Endothelial cell of umbilical vein (primary cell): ENCODE measurements around the gene PPIL6. TPM values are rescaled to one million over a fixed set of nuclear protein-coding genes. Genes with fewer than 3 reads are reported as not detected.

Experiments used
- BruUV-seq: library from RNA; stranded (reverse); fragments of 400-500 nt; replicated peaks from 2 replicates; lab custom pipeline; 2021; lab: Mats Ljungman, UMichigan
- CTCF ChIA-PET: fragments of 300-600, 350-600 bp; sonication (Branson Sonifier 250); formaldehyde crosslinking; loops from one replicate; lab custom pipeline; 2021; ENCODE audit warnings: antibody characterized with exemption, inconsistent platforms; lab: Charles Lee
- POLR2A ChIA-PET: fragments of 300-600, 350-600 bp; sonication (Branson Sonifier 250); formaldehyde crosslinking; loops from one replicate; lab custom pipeline; 2021; ENCODE audit warnings: antibody characterized with exemption, inconsistent platforms; lab: Charles Lee
- DNase-seq: peaks from one replicate; pipeline ENCODE4 v3.0.0-alpha.2; 2011; ENCODE audit warnings: low read depth, low spot score
- FAIRE-seq: peaks from 2 replicates; lab custom pipeline; 2011; peaks lifted over from hg19 to GRCh38; lab: Jason Lieb, UNC
- H2AFZ ChIP-seq: 2 replicates; pipeline ENCODE4 v1.6.0; 2012; ENCODE audit warnings: low read depth, low read length, control low read depth, inconsistent platforms
- H3K27ac ChIP-seq: 2 replicates; pipeline ENCODE4 v1.5.1; 2011; ENCODE audit warnings: low read depth, mild to moderate bottlenecking, control low read depth, low read length, moderate library complexity; ENCODE audit not compliant: insufficient read depth
- H3K27me3 ChIP-seq, 2 experiments: 2 replicates each; pipeline versions ENCODE4 v1.6.0 to v1.6.1; 2011; ENCODE audit warnings: low read length in 2 of 2, mixed read lengths in 1 of 2; ENCODE audit not compliant: control insufficient read depth in 2 of 2, insufficient read depth in 2 of 2
- H3K36me3 ChIP-seq, 2 experiments: 2 replicates in 1 of 2; 3 replicates in 1 of 2; pipeline ENCODE4 v1.5.1; 2011; ENCODE audit warnings: low read length in 2 of 2, mild to moderate bottlenecking in 1 of 2, moderate library complexity in 1 of 2; ENCODE audit not compliant: control insufficient read depth in 2 of 2, insufficient read depth in 2 of 2; ENCODE audit errors: extremely low read depth in 1 of 2
- H3K4me1 ChIP-seq: 3 replicates; pipeline ENCODE4 v1.5.1; 2011; ENCODE audit warnings: mild to moderate bottlenecking, low read length; ENCODE audit not compliant: control insufficient read depth, insufficient read depth; ENCODE audit errors: extremely low read depth
- H3K4me2 ChIP-seq: 2 replicates; pipeline ENCODE4 v1.6.1; 2011; ENCODE audit warnings: low read length, control low read depth, mixed read lengths; ENCODE audit not compliant: insufficient read depth
- H3K4me3 ChIP-seq, 3 experiments: fragments of 200-600 bp in 1 of 3; sonication (generic), shearing (Covaris generic) in 1 of 3; replicated peaks in 1 of 3; 2 replicates each; pipeline ENCODE4 v1.5.1; 2011 to 2016; ENCODE audit warnings: control low read depth in 3 of 3, low read length in 3 of 3, mild to moderate bottlenecking in 2 of 3, inconsistent platforms in 1 of 3, low read depth in 1 of 3, moderate library complexity in 1 of 3; ENCODE audit not compliant: insufficient read depth in 1 of 3
- H3K79me2 ChIP-seq: 2 replicates; pipeline ENCODE4 v1.6.0; 2012; ENCODE audit warnings: low read length, inconsistent platforms; ENCODE audit not compliant: control insufficient read depth, insufficient read depth
- H3K9ac ChIP-seq: replicated peaks from 2 replicates; pipeline ENCODE3; 2011; ENCODE audit warnings: low read length, control low read depth; ENCODE audit not compliant: insufficient read depth; ENCODE audit errors: extremely low read depth
- H3K9me1 ChIP-seq: replicated peaks from 3 replicates; pipeline ENCODE4 v1.6.0; 2011; ENCODE audit warnings: mild to moderate bottlenecking, low read length; ENCODE audit not compliant: control insufficient read depth, insufficient read depth; ENCODE audit errors: extremely low read depth
- H3K9me3 ChIP-seq: replicated peaks from 2 replicates; pipeline ENCODE4 v1.5.1; 2012; ENCODE audit warnings: low read length, inconsistent platforms; ENCODE audit not compliant: control insufficient read depth, insufficient read depth
- H4K20me1 ChIP-seq: replicated peaks from 2 replicates; pipeline ENCODE3; 2011; ENCODE audit warnings: mild to moderate bottlenecking, low read length; ENCODE audit not compliant: control insufficient read depth, insufficient read depth; ENCODE audit errors: extremely low read depth
- CTCF ChIP-seq, 2 donors: IDR thresholded peaks; 1 replicate in 1 of 2; 2 replicates in 1 of 2; pipeline ENCODE4 v1.5.1; 2011; ENCODE audit warnings: low read length in 2 of 2, mild to moderate bottlenecking in 2 of 2, moderate library complexity in 2 of 2, control low read depth in 1 of 2, inconsistent platforms in 1 of 2, low read depth in 1 of 2; ENCODE audit not compliant: insufficient read depth in 1 of 2; ENCODE audit errors: extremely low read depth in 1 of 2
- EZH2 ChIP-seq: IDR thresholded peaks from 2 replicates; pipeline ENCODE4 v1.6.1; 2012; ENCODE audit warnings: borderline replicate concordance, low read depth, mild to moderate bottlenecking, moderate library complexity, low read length, inconsistent platforms; ENCODE audit not compliant: severe bottlenecking
- FOS ChIP-seq: IDR thresholded peaks from 2 replicates; pipeline ENCODE4 v1.6.1; 2011; ENCODE audit warnings: mild to moderate bottlenecking, low read length, moderate library complexity, borderline replicate concordance; ENCODE audit not compliant: insufficient read depth
- GATA2 ChIP-seq: IDR thresholded peaks from 2 replicates; pipeline ENCODE4 v1.7.0; 2011; ENCODE audit warnings: low read depth, mild to moderate bottlenecking, moderate library complexity, mixed read lengths, low read length; ENCODE audit not compliant: insufficient read length, insufficient read depth
- JUN ChIP-seq: IDR thresholded peaks from 2 replicates; pipeline ENCODE4 v1.6.1; 2011; ENCODE audit warnings: borderline replicate concordance, low read depth; ENCODE audit not compliant: insufficient read length, insufficient read depth
- MAX ChIP-seq: IDR thresholded peaks from 2 replicates; pipeline ENCODE4 v1.6.1; 2011; ENCODE audit not compliant: insufficient read depth, insufficient read length
- POLR2A ChIP-seq: IDR thresholded peaks from 2 replicates; pipeline ENCODE4 v1.6.1; 2012; ENCODE audit warnings: low read depth, mild to moderate bottlenecking, control low read depth, low read length
- POLR2AphosphoS5 ChIP-seq: IDR thresholded peaks from 2 replicates; pipeline ENCODE4 v1.6.1; 2012; ENCODE audit warnings: low read depth, mild to moderate bottlenecking, control low read depth, low read length, moderate library complexity; ENCODE audit not compliant: insufficient read depth
- dilution Hi-C: fragments of 300-500 bp; cut with MboI; formaldehyde crosslinking; loops from one replicate; pipeline ENCODE4 v1.15.0; 2019; ENCODE audit warnings: low sequenced_read_pairs; ENCODE audit not compliant: extremely low pct_ligation_motif_present
- intact Hi-C: fragments of 100-400 bp; cut with micrococcal nuclease; formaldehyde crosslinking; loops from one replicate; pipeline ENCODE4 v1.10.0; 2022
- polyA plus RNA-seq, 4 experiments: library from polyadenylated mRNA; depleted of rRNA in 3 of 4; stranded (reverse) in 3 of 4; unstranded in 1 of 4; fragments of >200 nt; gene quantifications; 2 replicates each; pipeline versions ENCODE4 v1.2.1 to v1.2.3, GENCODE V29; 2011 to 2012; ENCODE audit warnings: missing spikeins in 1 of 4
- total RNA-seq: library from RNA; stranded (reverse); gene quantifications from 2 replicates; pipeline ENCODE4 v1.2.3, GENCODE V29; 2021

The PPIL6 gene
- total and polyA plus RNA-seq, 2 donors (not counting 3 experiments of a cell fraction or from before 2014, with no cell fraction given), result 0.11 to 0.33 TPM

GRCh38 chr6:109389650-109390274 lies 50.7 kb downstream of the PPIL6 start:
- Histone ChIP-seq H3K9ac (no peak overlapping the region), H3K9me1 (no peaks in the 10 kb centered on the region), H3K4me2 (no peak overlapping the region), H3K36me3 (no peaks in the 10 kb centered on the region), H3K27ac (no peak overlapping the region), H3K4me1 (no peaks in the 10 kb centered on the region), H3K79me2 (no peaks in the 10 kb centered on the region), H3K4me3 (no peak overlapping the region), H3K27me3 (peaks cover 0 to 8% of the 10 kb centered on the region in 2 experiments), H4K20me1 (no peaks in the 10 kb centered on the region), H3K9me3 (no peaks in the 10 kb centered on the region), H2AFZ (no peak overlapping the region)
- BruUV-seq, result no TSS peak
- intact Hi-C loops, result loop anchor here (10.0 kb wide), 2 partner anchors 305 to 545 kb away; partner anchors contain the start of genes AK9, ARMC2 and FIG4
- FAIRE-seq (no peak), DNase-seq (no peak)
- dilution Hi-C loops, result no loop called here
- ChIA-PET CTCF (interaction anchor here (1.8 kb wide), 1 partner anchor 202 kb away, joined by 8 read pairs; no protein-coding TSS in a partner anchor), POLR2A (no interaction called here)
- TF ChIP-seq EZH2, result no peak

GRCh38 chr6:109388265-109388664 lies 52.2 kb downstream of the PPIL6 start:
- Histone ChIP-seq H3K27ac (no peak overlapping the region), H3K79me2 (no peaks in the 10 kb centered on the region), H3K9ac (no peak overlapping the region), H4K20me1 (no peaks in the 10 kb centered on the region), H3K27me3 (peaks cover 0 to 8% of the 10 kb centered on the region in 2 experiments), H3K4me3 (no peak overlapping the region), H3K36me3 (no peaks in the 10 kb centered on the region), H3K9me3 (no peaks in the 10 kb centered on the region), H3K4me2 (no peak overlapping the region), H2AFZ (no peak overlapping the region), H3K4me1 (peaks cover 10% of the 10 kb centered on the region), H3K9me1 (no peaks in the 10 kb centered on the region)
- CTCF ChIA-PET, result no interaction called here
- dilution Hi-C loops (no loop called here), intact Hi-C loops (loop anchor here (10.0 kb wide), 2 partner anchors 307 to 543 kb away; partner anchors contain the start of genes AK9, ARMC2 and FIG4)
- FAIRE-seq, result no peak
- no peak for DNase-seq
- TF ChIP-seq CTCF (IDR thresholded peaks at IDR 0.05; ENCODE audit: extremely low read depth in 1 of 2, insufficient read depth in 1 of 2, low read depth in 1 of 2, low read length in 2 of 2) (no peak), FOS (no peak), JUN (no peak), POLR2A (no peak), EZH2 (no peak), POLR2AphosphoS5 (no peak), MAX (no peak), GATA2 (no peak)
- BruUV-seq, result no TSS peak
- POLR2A ChIA-PET, result no interaction called here
